H1 (cell line): Measurements from ENCODE around the gene HSPBAP1. TPM values are rescaled to one million over a fixed set of nuclear protein-coding genes. Genes with fewer than 3 reads are reported as not detected.

Experiments
- CHD7 ChIP-seq: fragments of 300-600 bp; sonication (generic); IDR thresholded peaks from 2 replicates; pipeline ENCODE4 v1.7.1; 2012; ENCODE audit warnings: low read length, moderate library complexity, mild to moderate bottlenecking, inconsistent platforms; ENCODE audit not compliant: insufficient replicate concordance
- RBBP5 ChIP-seq: IDR thresholded peaks from 2 replicates; pipeline ENCODE4 v1.7.1; 2012; ENCODE audit warnings: low read depth, mild to moderate bottlenecking, inconsistent platforms, low read length, moderate library complexity, borderline replicate concordance
- RFX5 ChIP-seq: IDR thresholded peaks from 2 replicates; pipeline ENCODE4 v1.6.1; 2011; ENCODE audit warnings: low read depth, low read length, improper control_type of control experiment, borderline replicate concordance
- SIX5 ChIP-seq: IDR thresholded peaks from 2 replicates; pipeline ENCODE4 v1.6.1; 2011; ENCODE audit warnings: mild to moderate bottlenecking, low read depth, low read length
- SRF ChIP-seq: IDR thresholded peaks from 2 replicates; pipeline ENCODE4 v1.6.1; 2011; ENCODE audit warnings: mild to moderate bottlenecking, low read depth, low read length, moderate library complexity
- polyA plus RNA-seq, 7 experiments: library from polyadenylated mRNA; depleted of rRNA in 3 of 7; stranded (reverse) in 5 of 7; unstranded in 2 of 7; fragments of >200 nt in 5 of 7; fragments of 200-250 nt in 2 of 7; gene quantifications; 1 replicate in 5 of 7; 2 replicates in 1 of 7; 4 replicates in 1 of 7; pipeline versions ENCODE4 v1.2.1 to v1.2.3, GENCODE V29; 2011 to 2013; ENCODE audit warnings: missing spikeins in 2 of 7, mixed read lengths in 2 of 7
- total RNA-seq: library from RNA; stranded (reverse); fragmentation: NEBNext Ultra II Directional; extraction: Animal tissue kit (Norgen Biotek cat#: 25700); gene quantifications from 2 replicates; pipeline ENCODE4 v1.2.1, GENCODE V29; 2021

Gene HSPBAP1
- total and polyA plus RNA-seq, 2 of the 8 experiments (the other 6 are each of a cell fraction or from before 2014, with no cell fraction given) = 7.5 to 8.3 TPM

DNA sequence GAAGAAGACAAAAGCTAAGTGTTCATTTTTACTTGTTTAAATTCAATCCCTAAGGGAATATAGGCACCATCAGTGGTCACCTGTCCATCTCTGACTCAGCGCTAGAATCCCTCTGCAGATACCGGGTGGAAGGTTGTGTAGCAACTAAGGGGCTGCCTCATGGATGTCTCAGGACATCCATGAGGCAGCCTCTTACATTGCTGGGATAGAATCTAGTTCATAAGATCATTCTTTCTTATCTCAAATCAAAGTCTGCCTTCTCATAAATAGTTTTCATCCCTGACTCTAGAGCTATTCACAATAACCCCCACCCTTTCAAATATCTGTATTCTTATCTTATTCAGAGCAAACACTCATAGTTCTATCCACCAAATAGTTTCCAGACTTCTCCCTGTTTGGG is 38.1 kb downstream of the HSPBAP1 start (continued):
- TF ChIP-seq CHD7 (no peak), SIX5 (no peak), SRF (no peak), RBBP5 (no peak), RFX5 (no peak)
